ENCODE measurements around the gene SNCA. TPM values are rescaled to one million over a fixed set of nuclear protein-coding genes. Genes with fewer than 3 reads are reported as not detected.

SNCA gene
- total RNA-seq, 4 donors from 2014 or later: 18.7 to 67.4 (median 32.5) TPM

DNA sequence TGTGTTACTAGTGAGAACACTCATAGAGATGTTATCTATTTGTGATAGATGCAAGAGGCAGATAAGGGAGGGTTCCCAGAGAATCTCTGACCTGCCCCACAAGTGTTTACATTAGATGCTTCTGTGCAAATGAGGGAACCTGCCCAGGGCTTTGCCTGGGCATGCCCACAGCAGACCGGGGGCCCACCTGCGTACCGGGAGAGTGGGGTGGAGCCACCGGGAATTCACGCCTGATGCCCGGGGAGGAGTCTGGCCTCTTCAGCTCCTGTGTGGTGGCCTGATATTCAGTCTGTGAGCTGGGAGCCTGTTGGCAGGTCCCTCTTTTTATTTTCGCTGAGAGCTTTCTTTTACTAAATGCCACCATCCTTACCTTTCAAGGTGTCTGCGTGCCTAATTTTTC lies 155.7 kb downstream of the SNCA start:
- no peak for TF ChIP-seq POLR2A (IDR thresholded peaks at IDR 0.05)
- TF ChIP-seq, protein P1, sequence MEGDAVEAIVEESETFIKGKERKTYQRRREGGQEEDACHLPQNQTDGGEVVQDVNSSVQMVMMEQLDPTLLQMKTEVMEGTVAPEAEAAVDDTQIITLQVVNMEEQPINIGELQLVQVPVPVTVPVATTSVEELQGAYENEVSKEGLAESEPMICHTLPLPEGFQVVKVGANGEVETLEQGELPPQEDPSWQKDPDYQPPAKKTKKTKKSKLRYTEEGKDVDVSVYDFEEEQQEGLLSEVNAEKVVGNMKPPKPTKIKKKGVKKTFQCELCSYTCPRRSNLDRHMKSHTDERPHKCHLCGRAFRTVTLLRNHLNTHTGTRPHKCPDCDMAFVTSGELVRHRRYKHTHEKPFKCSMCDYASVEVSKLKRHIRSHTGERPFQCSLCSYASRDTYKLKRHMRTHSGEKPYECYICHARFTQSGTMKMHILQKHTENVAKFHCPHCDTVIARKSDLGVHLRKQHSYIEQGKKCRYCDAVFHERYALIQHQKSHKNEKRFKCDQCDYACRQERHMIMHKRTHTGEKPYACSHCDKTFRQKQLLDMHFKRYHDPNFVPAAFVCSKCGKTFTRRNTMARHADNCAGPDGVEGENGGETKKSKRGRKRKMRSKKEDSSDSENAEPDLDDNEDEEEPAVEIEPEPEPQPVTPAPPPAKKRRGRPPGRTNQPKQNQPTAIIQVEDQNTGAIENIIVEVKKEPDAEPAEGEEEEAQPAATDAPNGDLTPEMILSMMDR (IDR thresholded peaks at IDR 0.05): no peak
- no peaks in the 10 kb centered on the region for H3K4me1 ChIP-seq
- no peak overlapping the region for H3K27ac ChIP-seq
- H3K36me3 ChIP-seq: no peaks in the 10 kb centered on the region
- DNase-seq: no peak
- H3K4me3 ChIP-seq: no peak overlapping the region
- intact Hi-C loops (cut with DNase I; ENCODE audit: low total_unique reads): no loop called here
- no peaks in the 10 kb centered on the region for H3K27me3 ChIP-seq
- H3K9me3 ChIP-seq: peaks cover 0 to 3% of the 10 kb centered on the region in 2 donors

DNA sequence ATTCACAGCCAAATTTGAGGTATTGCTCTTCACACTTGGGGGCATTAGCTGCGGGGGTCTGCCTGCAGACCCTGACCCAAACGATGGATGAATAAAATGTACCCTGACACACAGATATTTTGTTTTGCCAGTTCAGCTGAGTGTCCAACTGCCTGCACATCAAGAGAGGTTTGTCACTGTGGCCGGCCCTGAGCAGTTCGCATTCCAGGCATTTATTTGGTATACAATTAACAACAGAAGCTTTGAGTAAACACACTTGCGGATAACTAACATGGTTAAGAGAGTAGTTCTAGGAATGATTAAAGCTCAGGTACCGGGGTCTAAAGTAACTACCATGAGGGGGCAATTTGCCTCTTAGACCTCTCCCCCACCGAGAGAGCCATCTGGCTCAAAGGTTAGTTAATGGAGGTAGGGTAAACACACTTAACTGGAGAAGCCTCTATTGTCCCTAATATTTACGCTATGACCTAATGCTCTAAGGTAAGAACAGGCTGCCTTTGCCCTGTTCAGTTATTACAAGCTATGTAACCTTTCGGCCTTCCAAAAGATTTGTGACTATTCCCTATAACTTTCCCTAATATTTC lies 162.0 kb downstream of the SNCA start:
- TF ChIP-seq POLR2A (IDR thresholded peaks at IDR 0.05): no peak
- TF ChIP-seq, protein P1 (IDR thresholded peaks at IDR 0.05): no peak
- peaks cover 0 to 3% of the 10 kb centered on the region in 2 donors for H3K9me3 ChIP-seq
- intact Hi-C loops (cut with DNase I; ENCODE audit: low total_unique reads): no loop called here

More for the DNA sequence above, 162.0 kb downstream of the SNCA start:
- DNase-seq: no peak
- no peak overlapping the region for H3K4me3 ChIP-seq
- H3K27me3 ChIP-seq: no peaks in the 10 kb centered on the region
- no peak overlapping the region for H3K27ac ChIP-seq
- H3K4me1 ChIP-seq: no peaks in the 10 kb centered on the region
- no peaks in the 10 kb centered on the region for H3K36me3 ChIP-seq

Other genes starting within 250 kb of the SNCA start
- 100 to 1,000 TPM in 3 of 4 donors, 10 to 100 TPM in 1; 70.9 to 266 (median 156) TPM for gene MMRN1, start 57.7 kb upstream of the SNCA start, total RNA-seq